Activated CD4-positive, alpha-beta T cell treated with anti-CD3 and anti-CD28 coated beads for 36 hours (primary cell): ENCODE results near the gene NEDD4L. TPM values are rescaled to one million over a fixed set of nuclear protein-coding genes. Genes with fewer than 3 reads are reported as not detected.

Experiments used
- ATAC-seq: fragments of 200-7000 bp; cut with Tn5 transposase; one replicate; pipeline ENCODE4 v1.10.0; 2021; ENCODE audit warnings: mild to moderate bottlenecking, moderate library complexity
- CTCF ChIA-PET: fragments of 350-600 bp; sonication (Branson Sonifier 250); formaldehyde crosslinking; loops from one replicate; lab custom pipeline; 2021; ENCODE audit warnings: antibody characterized with exemption; lab: Charles Lee
- POLR2A ChIA-PET: fragments of 350-600 bp; sonication (Branson Sonifier 250); formaldehyde crosslinking; loops from one replicate; lab custom pipeline; 2021; ENCODE audit warnings: antibody characterized with exemption, inconsistent platforms; lab: Charles Lee
- DNase-seq: peaks from one replicate; pipeline ENCODE4 v3.0.0-alpha.2; 2020
- H3K27ac Mint-ChIP-seq: one replicate; pipeline ENCODE4 v1.8.0; 2021; ENCODE audit warnings: mixed read lengths
- H3K27me3 Mint-ChIP-seq: one replicate; pipeline ENCODE4 v1.8.0; 2021; ENCODE audit warnings: mixed read lengths
- H3K36me3 Mint-ChIP-seq: one replicate; pipeline ENCODE4 v1.8.0; 2021; ENCODE audit warnings: low read depth, mixed read lengths
- H3K4me1 Mint-ChIP-seq: one replicate; pipeline ENCODE4 v1.8.0; 2021; ENCODE audit warnings: mixed read lengths
- H3K4me3 Mint-ChIP-seq: one replicate; pipeline ENCODE4 v1.8.0; 2021; ENCODE audit warnings: mild to moderate bottlenecking, moderate library complexity, mixed read lengths
- H3K9me3 Mint-ChIP-seq: one replicate; pipeline ENCODE4 v1.8.0; 2021; ENCODE audit warnings: low read depth, mixed read lengths
- intact Hi-C, 2 experiments: fragments of 100-400 bp; cut with DNase I in 1 of 2; cut with micrococcal nuclease in 1 of 2; formaldehyde crosslinking; loops; one replicate each; pipeline versions ENCODE4 v1.14.2 to v1.15.1; 2022 to 2024; cut with DNase I, micrococcal nuclease
- total RNA-seq, 2 experiments: library from RNA; stranded (reverse); gene quantifications; one replicate each; pipeline ENCODE4 v1.2.3, GENCODE V29; 2021

The NEDD4L gene
- total RNA-seq, 2 experiments from 2014 or later = 6.4 to 6.8 TPM

DNA sequence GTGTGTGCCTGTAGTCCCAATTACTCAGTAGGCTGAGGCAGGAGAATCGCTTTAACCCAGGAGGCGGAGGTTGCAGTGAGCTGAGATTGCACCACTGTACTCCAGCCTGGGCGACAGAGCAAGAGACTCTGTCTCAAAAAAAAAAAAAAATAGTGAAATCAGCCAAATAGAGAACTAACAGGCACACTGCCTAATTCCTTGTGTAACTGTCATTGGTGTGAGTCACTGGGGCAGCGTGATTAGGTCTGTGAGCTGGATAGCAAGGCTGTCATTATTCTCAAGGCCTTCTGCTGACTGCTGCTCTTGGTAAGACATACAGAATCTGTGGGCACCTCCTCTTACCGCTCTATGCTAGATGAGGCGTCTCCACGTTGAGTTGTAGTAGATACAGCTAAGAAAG, 270.3 kb downstream of the NEDD4L start:
- ATAC-seq (no peak), DNase-seq (no peak)
- intact Hi-C loops = no loop called here
- Mint-ChIP-seq H3K27ac (no peak overlapping the region), H3K4me3 (no peak overlapping the region), H3K36me3 (no peaks in the 10 kb centered on the region), H3K27me3 (no peaks in the 10 kb centered on the region), H3K9me3 (no peaks in the 10 kb centered on the region), H3K4me1 (peaks cover 61% of the 10 kb centered on the region)
- POLR2A ChIA-PET = no interaction called here
- CTCF ChIA-PET = interaction anchor here (0.6 to 1.2 kb wide), 3 partner anchors 12 to 271 kb away, joined by 3 to 4 read pairs (median 4); partner anchors contain the start of gene NEDD4L

DNA sequence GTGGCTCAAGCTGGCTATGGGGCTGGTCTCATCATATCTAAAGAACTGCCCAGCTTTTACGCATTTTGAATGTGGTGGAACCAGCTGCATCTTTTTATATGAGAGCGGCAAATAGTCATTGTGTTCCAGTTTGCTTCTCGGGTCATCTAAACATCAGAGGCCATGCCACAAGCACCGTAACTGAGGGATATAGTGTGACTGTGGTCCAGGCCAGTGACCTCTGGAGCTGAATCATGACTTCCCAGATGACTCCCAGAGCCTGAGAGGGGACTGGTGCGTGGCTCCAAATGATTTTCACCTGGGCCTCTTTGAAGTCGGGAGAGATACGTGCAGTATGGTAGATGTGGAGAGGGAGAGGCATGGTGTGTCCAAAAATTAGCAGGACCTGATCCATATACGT, 271.0 kb downstream of the NEDD4L start:
- CTCF ChIA-PET = interaction anchor here (0.7 to 1.2 kb wide), 2 partner anchors 11 to 97 kb away, joined by 3 read pairs; no protein-coding TSS in a partner anchor
- H3K27ac Mint-ChIP-seq = no peak overlapping the region
- H3K36me3 Mint-ChIP-seq = no peaks in the 10 kb centered on the region

DNA sequence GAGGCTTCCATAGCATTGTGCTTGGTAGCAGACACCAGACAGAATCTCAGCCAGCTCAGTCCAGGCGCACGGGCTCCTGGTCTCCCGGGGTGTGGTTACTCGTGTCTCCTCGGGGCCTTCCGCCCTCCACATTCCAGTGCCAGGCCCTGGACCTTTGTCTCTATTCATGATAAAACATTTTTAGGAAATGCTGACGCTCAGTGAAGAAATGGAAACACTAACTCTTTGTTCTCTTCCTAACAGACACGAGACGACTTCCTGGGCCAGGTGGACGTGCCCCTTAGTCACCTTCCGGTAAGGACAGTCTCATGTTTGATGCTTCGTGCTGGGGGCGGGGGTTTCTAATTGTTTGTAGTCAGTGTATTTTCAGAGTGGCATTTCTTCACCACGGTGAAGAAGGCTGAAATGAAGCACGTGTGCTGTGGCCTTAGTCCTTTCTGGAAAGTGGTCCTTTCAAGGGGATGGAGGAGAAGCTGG, 271.8 kb downstream of the NEDD4L start:
- Mint-ChIP-seq H3K4me1 (peaks cover 46% of the 10 kb centered on the region), H3K9me3 (no peaks in the 10 kb centered on the region), H3K27me3 (no peaks in the 10 kb centered on the region), H3K36me3 (no peaks in the 10 kb centered on the region), H3K4me3 (no peak overlapping the region), H3K27ac (no peak overlapping the region)
- DNase-seq (no peak), ATAC-seq (no peak)
- ChIA-PET POLR2A (no interaction called here), CTCF (interaction anchor here (0.6 to 1.9 kb wide), 3 partner anchors 16 to 501 kb away, joined by 3 to 7 read pairs (median 3); no protein-coding TSS in a partner anchor)
- intact Hi-C loops = no loop called here

More for the DNA sequence above, 271.0 kb downstream of the NEDD4L start:
- peaks cover 53% of the 10 kb centered on the region for H3K4me1 Mint-ChIP-seq
- intact Hi-C loops = no loop called here
- no peak overlapping the region for H3K4me3 Mint-ChIP-seq
- H3K9me3 Mint-ChIP-seq = no peaks in the 10 kb centered on the region
- ATAC-seq (no peak), DNase-seq (no peak)
- no peaks in the 10 kb centered on the region for H3K27me3 Mint-ChIP-seq
- POLR2A ChIA-PET = no interaction called here

DNA sequence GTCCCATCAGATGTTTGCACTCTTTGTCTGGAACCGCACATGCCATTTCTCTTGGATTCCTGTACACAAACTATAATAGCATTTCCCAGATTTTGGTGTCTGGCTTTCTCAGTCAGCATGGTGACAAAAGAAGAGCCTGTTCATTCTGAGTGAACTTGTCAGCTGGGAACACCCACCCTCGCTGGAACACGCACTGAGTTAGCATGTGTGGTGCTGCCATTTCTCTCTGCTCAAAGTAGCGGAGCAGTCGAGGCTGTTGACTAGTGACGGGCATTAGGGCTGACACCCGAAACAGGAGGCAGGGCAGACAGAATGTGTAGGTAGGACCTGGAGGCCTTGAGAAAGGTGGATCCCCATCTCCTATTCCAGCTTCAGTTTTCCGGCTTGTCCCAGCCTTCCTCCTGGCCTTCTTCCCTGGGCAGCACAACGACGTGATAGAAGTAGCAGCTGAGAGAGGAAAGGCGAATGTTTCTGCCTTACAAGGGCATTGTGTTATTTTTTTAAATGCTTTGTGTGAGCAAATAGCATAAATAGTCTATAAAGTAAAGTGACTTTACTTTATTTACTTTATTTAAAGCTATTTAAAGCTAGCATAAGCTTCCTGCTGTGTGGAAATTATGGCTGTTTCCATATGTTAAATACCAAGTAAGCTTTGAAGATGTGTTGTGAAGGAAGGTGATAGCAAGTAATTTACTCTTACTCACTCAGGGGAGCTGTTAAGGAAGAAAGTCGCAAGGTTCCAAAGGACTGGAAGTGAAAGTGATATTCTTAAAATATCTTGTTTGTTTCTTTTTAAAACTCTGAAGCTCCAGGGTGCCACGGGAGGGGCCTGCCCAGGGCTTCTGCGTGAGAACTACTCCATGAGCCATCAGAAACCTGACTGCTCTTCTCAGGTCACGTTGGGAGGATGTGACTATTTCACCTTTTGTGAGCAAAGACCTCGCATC, 272.6 kb downstream of the NEDD4L start:
- intact Hi-C loops = no loop called here
- no peaks in the 10 kb centered on the region for H3K36me3 Mint-ChIP-seq
- DNase-seq = peak; percentile 49
- ATAC-seq = peak; percentile 62
- POLR2A ChIA-PET = interaction anchor here (0.6 to 1.0 kb wide), 3 partner anchors 16 to 497 kb away, joined by 3 to 4 read pairs (median 3); no protein-coding TSS in a partner anchor
- no peaks in the 10 kb centered on the region for H3K9me3 Mint-ChIP-seq
- CTCF ChIA-PET = interaction anchor here (0.6 to 1.9 kb wide), 9 partner anchors 9 to 723 kb away, joined by 3 to 7 read pairs (median 3); no protein-coding TSS in a partner anchor
- H3K4me1 Mint-ChIP-seq = peaks cover 41% of the 10 kb centered on the region
- H3K4me3 Mint-ChIP-seq = no peak overlapping the region
- no peak overlapping the region for H3K27ac Mint-ChIP-seq
- H3K27me3 Mint-ChIP-seq = peaks cover 5% of the 10 kb centered on the region

DNA sequence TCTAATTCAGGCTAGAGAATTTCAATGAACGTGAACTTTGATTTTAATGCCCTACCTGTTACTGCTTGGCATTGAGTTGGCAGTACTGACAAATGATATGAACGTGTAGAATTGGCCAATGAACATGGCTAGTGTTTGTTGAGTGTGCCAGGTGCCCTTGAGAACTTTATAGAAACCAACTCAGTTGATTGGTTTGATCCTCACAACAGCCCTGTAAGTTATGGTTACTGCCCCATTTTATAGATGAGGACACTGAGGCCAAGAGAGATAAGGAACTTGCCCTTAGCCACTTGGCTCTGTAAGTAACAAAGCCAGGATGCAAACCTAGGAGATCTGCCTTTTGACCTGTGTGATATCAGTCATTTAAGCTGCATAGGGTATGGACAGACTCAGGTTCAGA, 275.7 kb downstream of the NEDD4L start:
- H3K9me3 Mint-ChIP-seq = no peaks in the 10 kb centered on the region
- H3K36me3 Mint-ChIP-seq = no peaks in the 10 kb centered on the region
- DNase-seq (no peak), ATAC-seq (no peak)
- peaks cover 5% of the 10 kb centered on the region for H3K27me3 Mint-ChIP-seq
- POLR2A ChIA-PET = no interaction called here
- CTCF ChIA-PET = interaction anchor here (0.5 kb wide), 1 partner anchor 380 kb away, joined by 3 read pairs; no protein-coding TSS in a partner anchor
- H3K27ac Mint-ChIP-seq = no peak overlapping the region
- intact Hi-C loops = loop anchor here in 1 of 2 experiments (5.0 kb wide), 1 partner anchor 122 kb away; no protein-coding TSS in a partner anchor
- peaks cover 26% of the 10 kb centered on the region for H3K4me1 Mint-ChIP-seq
- H3K4me3 Mint-ChIP-seq = no peak overlapping the region

DNA sequence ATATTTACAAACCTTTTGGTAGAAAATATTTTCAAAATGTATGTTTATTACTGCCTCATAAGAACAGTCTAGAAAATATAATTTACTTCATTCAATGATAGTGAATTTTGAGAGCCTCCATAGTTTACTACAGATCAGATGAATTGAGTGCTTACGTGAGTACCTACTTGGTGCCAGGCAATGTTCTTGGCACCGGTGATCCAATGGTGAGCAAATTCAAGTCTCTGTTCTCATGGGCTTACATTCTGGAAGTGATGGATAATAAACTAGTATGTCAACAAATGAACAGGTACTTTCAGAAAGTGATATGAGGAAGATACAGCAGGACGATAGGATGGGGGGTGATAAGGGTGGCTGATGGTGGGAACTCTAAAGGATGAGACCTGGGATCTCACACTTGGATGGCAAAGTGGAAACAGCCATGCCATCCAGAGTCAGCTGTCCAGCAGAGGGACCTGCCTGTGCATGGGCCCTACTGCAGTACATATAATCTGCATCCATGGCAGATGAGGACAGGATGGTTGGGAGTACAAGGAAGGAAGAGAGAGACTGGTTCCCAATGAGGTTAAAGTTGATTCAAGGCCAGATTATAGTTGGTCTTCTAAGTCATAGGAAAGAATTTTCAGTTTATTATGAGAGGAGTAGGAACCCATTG, 277.0 kb downstream of the NEDD4L start:
- H3K27ac Mint-ChIP-seq = no peak overlapping the region
- H3K4me3 Mint-ChIP-seq = no peak overlapping the region
- ChIA-PET CTCF (interaction anchor here (1.1 to 1.5 kb wide), 3 partner anchors 18 to 443 kb away, joined by 3 to 8 read pairs (median 5); no protein-coding TSS in a partner anchor), POLR2A (interaction anchor here (0.6 kb wide), 1 partner anchor 53 kb away, joined by 3 read pairs; no protein-coding TSS in a partner anchor)
- H3K27me3 Mint-ChIP-seq = peaks cover 5% of the 10 kb centered on the region
- no peaks in the 10 kb centered on the region for H3K9me3 Mint-ChIP-seq
- H3K4me1 Mint-ChIP-seq = peaks cover 22% of the 10 kb centered on the region
- H3K36me3 Mint-ChIP-seq = no peaks in the 10 kb centered on the region
- no peak for ATAC-seq
- intact Hi-C loops = loop anchor here in 1 of 2 experiments (5.0 kb wide), 1 partner anchor 124 kb away; no protein-coding TSS in a partner anchor
- no peak for DNase-seq

DNA sequence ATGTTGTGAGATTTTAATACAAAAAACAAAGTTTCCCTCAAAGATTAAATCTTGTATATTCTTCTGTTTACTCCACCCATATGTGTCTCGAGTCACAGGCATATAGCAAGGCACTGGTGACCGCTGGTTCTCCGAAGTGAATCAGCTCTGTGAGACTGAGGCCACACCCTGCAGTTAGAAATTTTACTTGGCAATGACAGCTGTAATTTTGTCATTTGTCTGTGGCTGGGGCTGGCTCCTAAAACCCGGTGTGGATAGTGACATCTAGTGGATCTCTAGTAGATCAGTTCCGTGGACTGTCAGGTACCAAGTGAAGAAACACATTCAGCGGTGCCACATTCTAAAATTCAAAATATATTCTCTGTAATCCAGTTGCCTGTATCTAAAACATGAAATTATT, 278.0 kb downstream of the NEDD4L start:
- ATAC-seq = peak; percentile 99

DNA sequence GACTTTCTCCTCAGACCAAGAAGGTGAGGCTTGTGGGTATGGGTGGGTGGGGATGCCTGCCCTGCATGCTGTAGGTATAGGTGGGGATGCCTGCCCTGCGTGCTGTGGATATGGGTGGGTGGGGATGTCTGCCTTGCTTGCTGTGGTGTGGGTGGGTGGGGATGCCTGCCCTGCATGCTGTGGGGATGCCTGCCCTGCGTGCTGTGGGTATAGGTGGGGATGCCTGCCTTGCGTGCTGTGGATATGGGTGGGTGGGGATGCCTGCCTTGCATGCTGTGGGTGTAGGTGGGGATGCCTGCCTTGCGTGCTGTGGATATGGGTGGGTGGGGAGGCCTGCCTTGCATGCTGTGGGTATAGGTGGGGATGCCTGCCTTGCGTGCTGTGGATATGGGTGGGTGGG, 278.4 kb downstream of the NEDD4L start:
- DNase-seq (no peak), ATAC-seq (no peak)
- intact Hi-C loops = loop anchor here (1.0 to 5.0 kb wide), 4 partner anchors 125 to 279 kb away; no protein-coding TSS in a partner anchor
- ChIA-PET POLR2A (no interaction called here), CTCF (interaction anchor here (1.0 to 1.5 kb wide), 4 partner anchors 19 to 442 kb away, joined by 3 to 8 read pairs (median 5); no protein-coding TSS in a partner anchor)
- H3K4me1 Mint-ChIP-seq = peaks cover 8% of the 10 kb centered on the region
- H3K4me3 Mint-ChIP-seq = no peak overlapping the region
- no peaks in the 10 kb centered on the region for H3K9me3 Mint-ChIP-seq
- no peaks in the 10 kb centered on the region for H3K36me3 Mint-ChIP-seq
- H3K27ac Mint-ChIP-seq = no peak overlapping the region
- peaks cover 5% of the 10 kb centered on the region for H3K27me3 Mint-ChIP-seq

More for the DNA sequence above, 278.0 kb downstream of the NEDD4L start:
- intact Hi-C loops = loop anchor here (1.0 to 5.0 kb wide), 4 partner anchors 125 to 279 kb away; no protein-coding TSS in a partner anchor
- Mint-ChIP-seq H3K9me3 (no peaks in the 10 kb centered on the region), H3K36me3 (no peaks in the 10 kb centered on the region), H3K27ac (peak overlapping the region; percentile 23), H3K4me1 (peaks cover 12% of the 10 kb centered on the region), H3K27me3 (peaks cover 5% of the 10 kb centered on the region), H3K4me3 (no peak overlapping the region)
- ChIA-PET POLR2A (no interaction called here), CTCF (interaction anchor here (0.6 to 1.5 kb wide), 11 partner anchors 15 to 442 kb away, joined by 3 to 8 read pairs (median 4); partner anchors contain the start of gene NEDD4L)
- peak; percentile 75 for DNase-seq

DNA sequence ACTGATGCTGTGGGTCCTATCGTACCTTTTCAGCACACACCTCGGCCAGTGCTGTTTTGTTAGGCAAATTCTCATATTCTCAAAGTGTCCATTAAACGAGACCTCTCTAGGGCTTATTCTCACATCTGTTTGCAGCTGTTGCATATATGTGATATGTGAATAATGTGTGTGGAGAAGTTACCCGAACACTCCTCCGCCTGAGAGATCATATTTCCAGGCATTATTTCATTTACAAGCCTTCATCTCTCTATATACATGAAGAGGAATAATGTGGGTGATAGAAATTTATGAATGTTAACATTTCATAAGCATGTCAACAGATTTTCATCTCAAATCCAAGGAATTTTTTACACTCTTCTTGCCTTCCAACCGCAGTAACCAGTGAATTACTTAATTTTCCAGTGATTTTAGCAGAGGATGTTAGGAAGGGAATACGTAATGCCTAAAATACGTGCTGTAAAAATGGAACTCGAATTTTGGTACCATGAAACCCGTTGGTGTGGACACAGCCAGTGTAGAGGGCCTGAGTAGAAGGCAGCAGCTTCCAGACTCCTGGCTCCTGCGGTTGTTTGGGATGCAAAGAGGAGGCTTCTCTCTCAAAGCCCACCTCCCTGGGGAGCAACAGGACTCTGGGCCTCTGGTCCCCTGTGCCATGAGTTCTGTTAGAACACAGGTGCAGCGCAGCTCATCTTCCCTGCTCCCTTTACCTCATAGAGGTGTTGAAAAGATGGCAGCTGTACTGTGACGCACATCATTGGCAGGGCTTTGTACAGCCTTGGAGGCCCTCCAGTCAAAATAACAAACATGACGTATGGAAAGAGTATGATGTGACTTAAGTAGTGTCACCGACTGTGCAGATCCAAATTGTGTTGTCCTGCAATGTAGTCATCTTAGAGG, 280.1 kb downstream of the NEDD4L start:
- no peaks in the 10 kb centered on the region for H3K36me3 Mint-ChIP-seq
- H3K4me3 Mint-ChIP-seq = no peak overlapping the region
- ChIA-PET CTCF (no interaction called here), POLR2A (no interaction called here)
- ATAC-seq = no peak
- DNase-seq = no peak
- no peaks in the 10 kb centered on the region for H3K9me3 Mint-ChIP-seq
- intact Hi-C loops = loop anchor here in 1 of 2 experiments (5.0 kb wide), 1 partner anchor 127 kb away; no protein-coding TSS in a partner anchor
- peaks cover 5% of the 10 kb centered on the region for H3K27me3 Mint-ChIP-seq
- H3K27ac Mint-ChIP-seq = no peak overlapping the region
- peaks cover 8% of the 10 kb centered on the region for H3K4me1 Mint-ChIP-seq
